NCI-H1105 (cell line): ENCODE measurements around the gene KRT3.

Experiments used
- DNase-seq: peaks from one replicate; lab custom pipeline; 2025; lab: John Stamatoyannopoulos, UW

The KRT3 gene

DNA sequence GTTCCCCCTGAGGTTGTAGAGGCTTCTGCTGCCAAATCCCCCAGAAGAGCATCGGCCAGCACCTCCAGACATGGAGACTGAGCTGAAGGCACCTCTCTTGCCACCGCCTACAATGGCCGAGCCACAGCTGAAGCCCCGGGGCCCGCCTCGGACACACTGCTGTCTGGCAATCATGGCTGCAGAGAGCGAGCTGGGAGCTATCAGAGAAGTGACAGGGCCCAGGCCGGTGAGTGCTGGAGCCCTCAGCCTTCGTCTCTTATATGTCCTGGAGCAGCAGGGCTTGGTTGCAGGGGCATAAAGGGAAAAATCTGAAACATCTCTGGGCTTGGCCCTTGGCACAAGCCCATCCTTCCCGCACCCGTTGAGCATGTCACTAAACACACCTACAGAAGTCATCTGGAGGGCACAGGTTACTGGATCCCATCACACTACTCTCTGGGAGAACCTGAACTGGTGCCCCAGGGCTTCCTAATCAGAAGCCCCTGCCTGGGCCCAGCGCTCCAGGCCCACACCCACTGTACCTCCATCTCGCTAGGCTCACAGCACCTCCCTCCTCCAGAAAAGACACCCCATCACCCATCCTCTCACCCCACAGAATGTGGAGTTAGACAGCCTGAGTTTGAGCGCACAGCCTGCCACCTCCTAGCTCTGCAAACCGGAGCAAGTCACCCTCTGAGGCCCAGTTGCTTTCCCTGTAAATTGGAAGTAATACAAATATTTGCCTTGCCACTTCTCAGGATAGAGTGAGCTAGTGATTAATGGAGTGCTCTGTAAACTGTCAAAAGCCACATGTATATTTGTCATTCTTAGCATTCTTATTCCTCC is 18.2 kb upstream of the KRT3 start, which contains the start of gene KRT4:
Gene KRT4 (minus strand): TSS at position 232 of the 825 bp plus-strand sequence. CDS start 58 bp downstream, at position 174.
- DNase-seq: no peak

DNA sequence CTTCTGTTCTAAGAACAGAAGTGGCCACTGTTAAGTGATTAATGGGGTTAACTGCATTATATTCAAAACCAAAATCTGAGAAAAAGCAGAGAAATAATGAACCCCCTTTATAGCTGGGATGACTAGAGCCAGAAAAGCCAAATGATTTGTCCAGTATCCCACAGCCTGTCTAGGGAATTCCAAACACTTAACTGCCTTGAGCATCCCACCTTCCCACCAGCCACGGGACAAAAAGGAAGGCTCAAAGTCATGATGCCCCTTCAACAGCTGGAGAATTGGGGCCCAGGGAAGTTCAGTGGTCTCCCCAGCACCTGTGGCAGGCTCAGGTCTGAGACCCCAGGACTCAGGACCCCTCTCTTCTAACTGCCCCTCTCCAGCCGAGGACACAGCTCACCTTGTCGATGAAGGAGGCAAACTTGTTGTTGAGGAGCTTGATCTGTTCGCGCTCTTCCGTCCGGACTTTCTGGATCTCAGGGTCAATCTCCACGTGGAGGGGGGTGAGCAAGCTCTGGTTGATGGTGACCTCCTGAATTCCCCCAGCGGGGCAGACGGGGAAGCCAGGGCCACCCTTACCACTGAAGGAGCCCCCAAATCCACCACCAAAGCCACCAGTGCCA is 17.4 kb upstream of the KRT3 start:
- no peak for DNase-seq

DNA sequence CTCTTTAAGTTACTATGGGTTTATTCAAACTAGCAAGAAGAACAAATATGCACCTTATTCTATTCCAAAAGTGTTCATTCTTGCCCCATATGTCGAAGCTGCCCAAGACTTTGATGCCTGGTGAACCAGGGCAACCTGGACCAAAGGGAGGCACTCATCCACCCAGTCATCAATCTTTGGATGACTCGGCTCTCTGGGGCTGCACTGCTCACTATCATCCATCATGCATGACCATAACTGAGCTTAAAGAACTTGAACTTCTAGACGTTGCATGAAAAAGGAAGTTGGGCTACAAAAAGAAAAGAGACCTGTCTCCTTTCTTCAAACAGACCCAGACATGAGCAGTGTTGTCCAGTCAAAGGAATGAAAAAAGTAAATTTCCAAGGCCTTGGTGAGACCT is 16.8 kb upstream of the KRT3 start:
- DNase-seq: no peak

DNA sequence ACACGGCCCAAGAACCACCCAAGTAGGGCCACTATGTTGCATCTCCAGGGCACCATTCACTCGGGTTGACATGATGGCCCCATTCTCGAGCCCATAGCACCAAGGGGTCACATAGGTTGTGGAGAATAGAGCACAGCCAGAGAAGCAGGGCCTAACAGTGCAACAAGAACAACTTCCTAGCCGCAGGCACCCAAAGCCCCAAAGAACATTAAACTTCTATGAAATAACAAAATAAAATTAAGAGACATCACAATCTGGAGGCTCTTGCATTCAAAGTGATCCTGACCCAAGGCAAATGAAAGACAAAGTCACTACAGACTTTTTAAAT is 16.1 kb upstream of the KRT3 start:
- no peak for DNase-seq

DNA sequence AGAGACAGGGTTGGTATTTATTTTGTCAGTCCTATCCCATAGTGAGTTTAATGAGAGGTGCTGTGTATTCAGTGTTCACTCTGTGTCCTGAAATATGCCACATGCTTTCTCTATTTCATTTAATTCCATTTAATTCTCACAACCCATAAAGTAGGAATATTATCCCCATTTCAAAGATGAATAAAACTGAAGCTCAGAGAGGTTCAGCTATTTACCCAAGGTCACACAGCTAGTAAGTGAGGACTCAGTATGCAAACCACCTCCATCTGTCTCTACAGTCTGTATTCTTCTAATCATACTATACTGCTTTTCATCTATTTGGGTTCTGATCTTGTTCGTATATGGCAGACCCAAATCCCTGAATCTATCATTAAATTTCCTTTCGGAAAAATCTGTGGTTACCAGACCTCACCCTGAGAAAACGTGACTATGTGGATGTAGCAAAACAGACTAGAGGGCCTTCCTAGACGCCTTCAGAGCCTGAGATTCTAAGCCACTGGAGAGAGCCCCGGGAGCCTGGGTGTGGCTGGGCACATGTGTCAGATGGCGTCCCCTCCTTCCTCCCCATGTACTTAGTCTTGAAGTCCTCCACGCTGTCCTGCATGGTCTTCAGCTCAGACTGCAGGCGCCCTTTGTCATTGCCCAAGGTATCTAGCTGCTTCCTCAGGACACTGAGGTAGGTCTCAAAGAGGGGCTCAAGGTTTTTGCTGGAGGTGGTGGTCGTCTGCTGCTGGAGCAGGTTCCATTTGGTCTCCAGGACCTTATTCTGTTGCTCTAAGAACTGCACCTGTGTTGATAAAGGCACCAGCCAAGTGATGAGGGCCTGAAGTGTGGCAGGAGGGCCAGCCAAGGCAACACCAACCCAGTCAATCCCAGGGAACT is 15.5 kb upstream of the KRT3 start:
- DNase-seq: no peak

DNA sequence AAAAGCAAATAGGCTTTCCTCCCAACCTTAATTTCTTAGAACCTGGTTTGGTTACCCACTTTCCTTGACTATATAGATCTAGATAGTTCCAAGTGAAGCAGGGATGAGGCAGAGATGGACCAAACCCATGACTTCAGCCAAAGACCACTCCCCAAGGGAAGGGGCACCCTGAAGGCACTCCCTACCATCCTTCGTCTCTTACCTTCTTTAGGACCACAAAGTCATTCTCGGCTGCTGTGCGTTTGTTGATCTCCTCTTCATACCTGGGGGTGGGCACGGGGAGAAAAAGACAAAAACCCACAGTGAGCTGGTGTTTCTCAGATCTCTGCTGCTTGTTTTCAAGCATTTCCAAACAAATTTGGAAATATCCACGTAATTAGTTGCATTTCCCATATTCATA is 14.6 kb upstream of the KRT3 start:
- no peak for DNase-seq

- no peak for DNase-seq
Measured at GRCh38 chr12:52809166-52809565, 13.2 kb upstream of the KRT3 start.

DNA sequence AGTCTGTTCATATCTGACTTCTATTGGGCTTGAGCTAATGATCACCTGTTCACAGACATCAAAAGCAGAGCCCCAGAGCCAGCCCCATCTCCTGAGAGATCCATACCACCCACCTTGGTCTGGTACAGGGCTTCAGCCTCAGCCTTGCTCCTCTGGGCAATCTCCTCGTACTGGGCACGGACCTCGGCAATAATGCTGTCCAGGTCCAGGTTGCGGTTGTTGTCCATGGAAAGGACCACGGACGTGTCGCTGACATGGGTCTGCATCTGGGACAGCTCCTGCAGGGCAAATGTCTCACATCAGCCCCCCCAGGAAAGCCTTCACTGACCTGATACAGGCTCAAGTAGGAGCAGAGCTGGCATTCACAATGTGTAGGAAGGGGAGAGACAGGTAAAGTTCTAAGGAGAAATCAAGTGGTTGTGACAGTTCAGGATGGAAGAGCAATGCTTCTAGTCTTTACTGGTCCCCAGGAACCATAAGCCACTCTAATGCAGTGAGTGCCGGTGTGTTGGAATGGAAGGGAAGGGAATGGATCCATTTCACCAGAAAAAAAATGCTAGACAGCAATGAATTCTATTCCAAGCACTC is 12.8 kb upstream of the KRT3 start:
- DNase-seq: no peak

DNA sequence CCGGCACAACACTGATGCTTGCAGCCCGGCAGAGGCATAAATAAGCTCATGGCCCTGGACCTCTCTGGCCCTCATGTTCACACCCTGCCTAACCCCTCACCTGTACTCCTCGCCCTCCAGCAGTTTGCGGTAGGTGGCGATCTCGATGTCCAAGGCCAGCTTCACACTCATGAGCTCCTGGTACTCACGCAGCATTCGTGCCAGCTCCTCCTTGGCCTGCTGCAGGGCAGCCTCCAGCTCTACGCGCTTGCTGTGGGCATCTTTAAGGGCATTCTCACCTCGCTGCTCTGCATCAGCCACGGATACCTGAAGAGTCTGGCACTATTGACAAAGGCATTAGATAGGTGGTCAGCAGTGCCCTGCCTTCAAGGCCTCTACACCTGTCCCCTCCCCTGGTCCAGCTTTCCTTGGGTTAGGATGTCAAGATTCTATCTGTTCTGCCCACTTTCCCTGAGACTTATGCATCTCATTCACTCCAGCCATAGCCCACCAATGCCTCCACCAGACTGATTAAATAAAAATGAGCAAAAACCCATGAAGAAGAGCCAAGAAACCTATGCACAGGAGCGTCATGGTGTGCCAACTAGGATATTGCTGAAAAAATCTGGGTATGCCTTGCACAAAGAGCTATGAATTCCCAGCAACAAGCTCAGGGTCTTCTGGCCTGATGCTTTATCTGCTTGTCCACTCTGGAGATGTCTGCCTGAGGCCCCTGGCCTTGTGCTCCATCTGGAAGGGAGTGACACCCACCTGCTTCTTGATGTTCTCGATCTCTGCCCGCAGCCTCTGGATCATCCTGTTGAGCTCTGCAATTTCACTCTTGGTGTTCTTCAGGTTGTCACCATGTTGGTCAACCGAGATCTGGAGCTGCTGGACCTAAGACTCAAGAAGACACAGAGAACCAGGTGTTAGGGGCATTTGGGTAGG is 11.9 kb upstream of the KRT3 start:
- no peak for DNase-seq

DNA sequence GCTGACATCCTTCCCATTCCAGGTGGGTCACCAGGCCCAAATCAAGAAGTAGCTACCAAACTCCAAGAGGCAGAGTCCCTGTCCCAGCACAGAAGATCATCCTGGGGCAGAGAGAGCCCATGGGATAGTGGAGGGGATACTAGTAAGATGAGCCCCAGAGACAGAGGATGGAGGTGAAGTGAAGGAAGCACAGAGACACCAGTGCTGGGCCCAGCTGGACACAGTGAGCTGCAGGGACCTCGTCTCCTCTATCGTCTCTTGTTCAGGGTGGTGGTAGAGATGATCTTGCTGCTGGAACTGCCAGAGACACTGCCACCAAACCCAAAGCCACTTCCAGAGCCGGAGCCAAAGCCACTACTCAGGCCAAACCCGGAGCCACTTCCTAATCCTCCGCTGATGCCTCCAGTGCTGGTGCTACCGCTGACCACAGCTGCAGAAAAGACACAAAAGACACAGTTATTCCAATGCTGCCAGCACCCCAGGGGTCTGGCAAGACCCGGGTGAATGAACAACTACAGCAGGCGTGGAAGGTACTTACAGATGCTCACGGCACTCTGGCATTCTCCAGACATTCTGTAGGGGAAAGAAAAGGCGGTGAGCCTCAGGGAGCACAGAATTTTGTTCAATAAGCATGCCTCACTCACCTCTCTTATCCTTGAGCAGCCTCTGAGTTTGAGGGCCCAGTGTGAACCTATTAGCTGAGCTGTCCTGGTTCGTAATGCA is 11.1 kb upstream of the KRT3 start:
- no peak for DNase-seq

DNA sequence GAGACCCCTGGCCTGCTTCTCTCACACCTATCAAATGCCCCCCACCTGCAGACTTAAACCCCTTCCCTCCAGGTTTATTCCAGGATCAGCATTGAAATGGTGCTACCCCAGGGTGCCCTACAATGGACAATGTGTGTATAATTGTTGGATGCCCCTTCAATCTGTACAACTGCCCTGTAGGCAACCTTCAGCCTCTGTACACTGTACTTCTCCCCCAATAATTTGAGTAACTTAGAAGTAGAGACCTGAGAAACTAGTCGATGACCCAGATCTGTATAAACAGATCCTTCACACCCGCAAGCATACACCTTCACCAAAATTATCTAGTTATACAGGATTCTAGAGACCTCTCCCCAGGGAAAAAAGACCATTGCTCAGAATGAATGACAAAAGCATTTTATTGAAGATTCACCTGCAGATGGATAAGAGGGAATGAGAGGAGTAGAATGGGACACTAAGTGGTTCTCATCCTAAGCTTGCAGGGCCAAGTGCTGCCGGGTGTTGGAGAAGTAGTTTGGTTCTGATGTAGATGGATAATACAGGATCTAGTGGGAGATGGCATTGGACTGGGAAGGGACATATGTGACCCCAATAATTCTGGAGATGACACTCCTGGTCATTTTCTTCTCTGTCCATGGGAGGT is 10.4 kb upstream of the KRT3 start:
- DNase-seq: no peak

DNA sequence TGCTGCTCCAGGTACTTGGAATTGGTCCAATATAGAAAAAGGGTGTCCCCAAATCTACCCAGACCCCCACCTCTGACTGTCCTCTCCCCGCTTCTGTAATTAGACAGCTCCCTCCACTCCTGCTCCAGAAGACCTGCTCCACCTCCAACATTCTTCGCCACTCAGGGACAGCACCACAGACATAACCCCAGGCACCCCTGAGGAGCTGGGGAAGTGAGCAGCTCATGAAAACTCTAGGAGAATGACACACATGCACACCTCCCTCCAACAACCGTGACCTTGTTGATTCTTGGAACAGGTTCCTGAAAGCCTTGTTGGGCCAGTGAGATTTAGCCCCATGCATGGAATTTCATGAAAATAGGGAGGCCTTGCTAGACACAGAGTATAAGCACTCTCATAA is 9.8 kb upstream of the KRT3 start:
- DNase-seq: no peak

DNA sequence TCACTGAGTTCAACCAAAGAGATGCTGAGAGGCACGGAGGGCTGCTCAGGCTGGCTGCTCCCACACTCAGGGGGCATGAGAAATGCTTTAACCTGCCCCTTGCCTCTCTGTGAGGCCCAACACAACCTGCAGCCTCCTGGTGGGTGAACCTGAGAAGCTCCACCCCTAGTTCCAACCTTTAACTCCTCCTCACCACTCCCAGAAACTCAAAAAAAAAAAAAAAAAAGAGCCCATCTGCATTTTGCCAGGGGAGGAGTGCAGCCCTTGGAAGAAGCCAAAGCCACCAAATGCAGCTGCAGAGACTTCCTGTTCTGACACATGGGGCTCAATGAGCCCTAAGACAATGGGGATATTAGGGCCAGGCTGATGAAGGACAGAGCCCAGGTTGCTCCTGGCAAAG is 9.1 kb upstream of the KRT3 start:
- no peak for DNase-seq

DNA sequence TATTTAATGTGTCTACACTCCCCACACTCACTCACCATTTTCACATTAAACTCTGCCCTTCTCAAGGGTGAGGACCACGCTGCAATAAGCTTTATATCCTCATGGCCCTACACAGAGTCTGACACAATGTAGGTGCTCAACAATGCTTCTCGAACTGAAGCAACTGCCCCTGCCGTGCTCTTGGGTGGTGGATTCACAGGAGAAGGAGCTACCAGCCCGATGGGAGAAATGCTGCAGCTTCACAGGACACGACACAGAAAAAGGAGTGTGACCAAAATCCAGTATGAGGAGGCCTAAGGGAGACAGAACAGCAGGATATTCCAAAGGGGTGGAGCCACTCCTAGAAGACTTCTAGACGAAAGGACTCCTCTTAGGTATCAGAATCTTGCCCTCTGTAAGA is 6.5 kb upstream of the KRT3 start:
- DNase-seq: no peak

DNA sequence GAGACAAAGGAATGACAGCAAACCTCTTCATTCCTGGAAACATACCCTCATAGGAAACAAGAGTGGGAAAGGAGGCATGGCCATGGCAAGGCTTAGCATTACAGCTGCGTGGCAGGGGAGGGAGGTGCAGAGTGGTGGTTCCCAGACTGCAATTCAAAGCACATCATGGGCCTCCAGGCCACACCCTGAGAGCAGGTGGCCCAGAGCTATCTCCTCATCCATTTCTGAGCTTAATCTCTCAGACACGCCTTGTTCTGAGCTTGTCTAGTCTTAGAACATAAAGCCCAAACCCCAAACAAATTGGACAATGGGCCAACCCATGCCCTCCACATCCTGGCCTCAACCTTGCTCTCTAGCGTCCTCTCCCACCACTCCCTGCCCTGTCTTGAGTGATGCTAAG is 5.9 kb upstream of the KRT3 start:
- no peak for DNase-seq

- DNase-seq: no peak
Measured at GRCh38 chr12:52800259-52800917, 4.5 kb upstream of the KRT3 start.

- no peak for DNase-seq
Measured at GRCh38 chr12:52799505-52800211, 3.7 kb upstream of the KRT3 start.

DNA sequence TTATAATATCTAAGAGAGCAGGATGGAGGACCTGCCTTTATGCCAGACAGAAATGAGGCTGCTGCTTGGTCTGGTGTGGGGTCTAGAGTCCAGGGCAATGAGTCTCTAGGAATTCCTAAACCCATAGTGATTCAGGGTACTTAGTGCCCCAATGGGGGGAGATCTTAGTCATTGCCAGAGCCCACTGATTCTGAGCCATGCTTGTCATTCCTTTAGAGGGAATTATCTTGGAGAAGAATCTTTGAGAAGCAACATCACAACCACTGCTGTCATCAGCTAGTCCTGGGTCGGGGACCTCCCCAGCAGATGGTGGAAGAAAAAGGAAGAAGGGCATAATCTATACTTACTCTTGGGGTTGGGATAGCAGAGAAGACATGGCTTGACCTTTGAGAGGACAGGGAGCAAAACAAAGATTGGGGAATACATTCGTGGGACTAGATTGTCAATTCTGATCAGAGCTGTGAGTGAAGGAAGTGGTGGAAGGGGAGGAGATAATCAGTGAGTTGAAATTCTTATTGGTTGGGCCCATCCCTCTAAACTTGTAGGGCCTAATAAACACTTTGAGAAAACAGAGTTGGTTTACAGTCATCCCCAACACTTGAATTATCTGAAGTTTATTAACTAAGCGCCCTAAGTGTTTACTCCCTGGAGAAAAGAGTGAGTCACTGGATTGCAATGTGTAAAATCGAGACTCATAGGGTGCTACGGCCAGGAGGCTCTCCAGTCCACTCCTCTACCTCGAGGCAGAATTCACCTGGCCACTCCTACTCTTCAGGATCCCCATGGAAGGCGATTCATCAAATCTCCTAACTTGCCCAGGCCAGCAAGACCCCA is 3.0 kb upstream of the KRT3 start:
- DNase-seq: no peak
